LHCN-M2 (cell line): ENCODE results near the gene MTG2. TPM values are rescaled to one million over a fixed set of nuclear protein-coding genes. Genes with fewer than 3 reads are reported as not detected.

Experiments used
- DNase-seq: peaks from one replicate; pipeline ENCODE4 v3.0.0-alpha.2; 2012; ENCODE audit warnings: low read depth
- polyA plus RNA-seq: library from polyadenylated mRNA; unstranded; fragments of >200 nt; gene quantifications from one replicate; pipeline ENCODE4 v1.2.1, GENCODE V29; 2012; ENCODE audit warnings: missing spikeins
- total RNA-seq: library from RNA; depleted of rRNA; stranded (reverse); fragments of >200 nt; gene quantifications from 2 replicates; pipeline ENCODE4 v1.2.3, GENCODE V29; 2014; rRNA removed

The MTG2 gene, protein sequence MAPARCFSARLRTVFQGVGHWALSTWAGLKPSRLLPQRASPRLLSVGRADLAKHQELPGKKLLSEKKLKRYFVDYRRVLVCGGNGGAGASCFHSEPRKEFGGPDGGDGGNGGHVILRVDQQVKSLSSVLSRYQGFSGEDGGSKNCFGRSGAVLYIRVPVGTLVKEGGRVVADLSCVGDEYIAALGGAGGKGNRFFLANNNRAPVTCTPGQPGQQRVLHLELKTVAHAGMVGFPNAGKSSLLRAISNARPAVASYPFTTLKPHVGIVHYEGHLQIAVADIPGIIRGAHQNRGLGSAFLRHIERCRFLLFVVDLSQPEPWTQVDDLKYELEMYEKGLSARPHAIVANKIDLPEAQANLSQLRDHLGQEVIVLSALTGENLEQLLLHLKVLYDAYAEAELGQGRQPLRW
- total RNA-seq, result 20.2 and 27.7 TPM in 2 replicates
- polyA plus RNA-seq, result 26.7 TPM

- DNase-seq, result peak; percentile 91
These were observed at the start of gene MTG2 for GRCh38 chr20:62182469-62183425. Gene MTG2, plus strand, starts transcription at chr20:62183028. Its CDS starts 10,393 bp downstream, at chr20:62193421.

DNA sequence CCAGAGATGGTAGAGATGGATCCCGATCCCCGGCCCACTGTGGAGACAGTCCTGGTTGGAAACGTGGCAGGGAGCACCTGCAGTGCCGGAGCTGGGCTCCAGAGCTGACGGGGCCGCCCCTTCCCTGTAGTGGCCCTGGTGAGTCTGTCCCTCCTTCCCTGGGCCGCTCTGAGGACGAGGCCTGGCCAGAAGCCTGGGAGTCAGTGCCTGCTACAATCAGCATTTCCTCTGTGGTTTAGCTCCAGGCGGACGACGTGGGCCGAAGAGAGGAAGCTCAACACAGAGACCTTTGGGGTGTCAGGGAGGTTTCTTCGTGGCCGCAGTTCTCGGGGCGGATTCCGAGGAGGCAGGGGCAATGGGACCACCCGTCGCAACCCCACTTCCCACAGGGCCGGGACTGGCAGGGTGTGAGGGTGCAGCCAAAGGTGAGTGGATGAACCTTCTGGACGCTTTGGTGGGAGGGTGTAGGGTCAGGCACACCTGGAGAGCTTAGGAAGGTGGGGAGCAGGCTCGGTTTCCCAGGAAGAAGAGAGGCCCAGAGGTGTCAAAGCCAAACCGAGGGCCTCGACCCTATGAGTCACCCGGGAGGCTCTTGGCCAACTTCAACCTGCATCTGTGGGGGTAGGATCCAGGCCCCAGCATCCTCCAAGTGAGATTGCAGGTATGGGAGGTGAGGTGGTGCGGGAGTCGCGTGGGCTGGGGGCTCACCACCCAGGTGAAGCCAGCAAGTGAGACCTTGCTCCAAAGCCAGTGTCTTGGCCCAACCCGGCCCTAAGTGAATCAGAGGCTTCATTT lies 49.6 kb upstream of the MTG2 start:
- DNase-seq, result no peak

- no peak for DNase-seq
These were observed 49.0 kb upstream of the MTG2 start for GRCh38 chr20:62133864-62134263.

DNA sequence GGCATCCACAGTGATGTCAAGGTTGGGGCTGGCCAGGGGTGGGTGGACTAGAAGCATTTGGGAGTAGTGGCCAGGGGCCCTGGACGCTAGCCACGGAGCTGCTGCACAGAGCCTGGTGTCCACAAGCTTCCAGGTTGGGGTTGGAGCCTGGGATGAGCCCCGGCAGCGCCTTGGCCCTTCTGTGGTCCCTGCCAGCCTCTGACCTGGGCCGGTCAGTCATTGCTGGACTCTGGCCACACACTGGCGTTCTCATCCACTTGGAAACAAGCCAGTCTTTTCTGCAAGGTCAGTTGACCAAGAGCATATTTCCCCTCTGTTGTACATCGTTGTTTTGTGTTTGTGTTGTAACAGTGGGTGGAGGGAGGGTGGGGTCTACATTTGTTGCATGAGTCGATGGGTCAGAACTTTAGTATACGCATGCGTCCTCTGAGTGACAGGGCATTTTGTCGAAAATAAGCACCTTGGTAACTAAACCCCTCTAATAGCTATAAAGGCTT lies 48.0 kb upstream of the MTG2 start:
- DNase-seq, result peak; percentile 63

- no peak for DNase-seq
These were observed 47.1 kb upstream of the MTG2 start for GRCh38 chr20:62135573-62136266.

GRCh38 chr20:62136283-62137091 lies 46.3 kb upstream of the MTG2 start:
- DNase-seq, result peak; percentile 58

GRCh38 chr20:62137092-62137384 lies 45.8 kb upstream of the MTG2 start:
- no peak for DNase-seq

DNA sequence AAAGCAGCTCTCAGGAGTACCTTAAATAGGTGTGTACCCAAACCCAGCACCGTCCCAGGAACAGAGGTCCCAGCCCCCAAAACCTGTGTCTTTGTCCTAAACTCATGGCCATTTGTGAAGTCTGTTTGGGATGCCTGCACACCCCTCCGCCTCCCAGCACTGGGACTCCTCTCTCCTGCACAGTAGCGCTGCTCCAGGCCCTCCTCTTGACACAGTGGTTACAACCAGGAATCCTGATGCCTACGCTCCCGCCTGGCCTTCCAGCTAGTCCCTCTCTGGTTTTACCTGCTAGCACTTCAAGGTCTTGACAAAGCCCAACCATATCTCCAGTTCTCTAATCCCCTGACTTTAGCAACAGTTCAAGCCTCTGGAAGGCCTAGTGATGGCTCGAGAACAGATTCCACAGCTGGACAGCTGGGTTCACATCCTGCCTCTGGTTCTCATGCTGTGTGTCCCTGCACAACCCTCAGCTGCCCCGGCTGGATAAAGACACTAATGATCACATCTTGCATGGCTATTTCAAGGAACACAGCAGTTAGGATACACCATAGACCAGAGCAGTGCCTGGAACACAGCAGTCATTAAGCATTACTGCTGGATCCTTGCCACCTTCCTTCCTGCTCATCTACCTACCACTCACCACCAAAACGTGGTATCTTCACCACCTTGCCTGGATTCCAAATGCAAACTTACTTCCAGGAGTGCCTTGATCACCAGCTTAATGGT lies 45.2 kb upstream of the MTG2 start:
- DNase-seq, result no peak

DNA sequence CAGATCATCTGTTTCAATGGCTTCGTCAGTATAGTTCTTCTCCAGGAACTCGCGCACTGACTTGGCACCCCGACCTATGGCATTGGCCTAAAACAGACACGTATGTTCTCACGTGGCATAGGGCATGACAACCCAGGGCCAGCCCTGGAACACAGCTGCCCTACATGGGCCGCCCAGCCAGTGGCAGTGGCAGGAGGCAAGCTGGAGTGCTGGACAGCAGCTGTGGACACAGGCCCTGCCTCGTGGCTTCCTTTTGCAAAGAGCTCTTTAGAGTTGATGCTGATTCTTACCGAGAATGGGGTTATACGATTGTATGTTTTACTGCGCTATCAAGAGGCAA lies 44.7 kb upstream of the MTG2 start:
- no peak for DNase-seq

DNA sequence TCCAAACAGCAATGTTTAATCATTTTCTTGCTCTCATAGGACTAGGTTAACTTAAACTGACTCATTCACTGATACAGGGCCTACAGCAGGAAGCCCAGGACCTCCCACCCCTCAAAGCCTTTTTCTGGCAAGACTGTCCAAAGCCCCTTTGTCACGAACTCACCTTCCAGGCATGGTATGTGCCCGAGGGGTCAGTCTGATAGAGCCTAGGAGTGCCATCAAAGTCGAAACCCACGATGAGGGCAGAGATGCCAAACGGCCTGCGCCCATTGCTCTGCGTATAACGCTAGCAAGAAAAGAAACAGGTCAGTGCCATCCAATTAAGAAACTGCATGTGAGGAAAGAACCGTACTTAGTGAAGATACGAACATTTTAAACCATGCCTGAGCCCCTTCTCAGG lies 43.9 kb upstream of the MTG2 start:
- no peak for DNase-seq

- no peak for DNase-seq
These were observed 43.2 kb upstream of the MTG2 start for GRCh38 chr20:62139636-62140035.

- DNase-seq, result no peak
These were observed 41.8 kb upstream of the MTG2 start for GRCh38 chr20:62141043-62141396.

- DNase-seq, result no peak
These were observed 41.2 kb upstream of the MTG2 start for GRCh38 chr20:62141397-62142251.

GRCh38 chr20:62142252-62143080 lies 40.4 kb upstream of the MTG2 start:
- no peak for DNase-seq

GRCh38 chr20:62143081-62143956 lies 39.5 kb upstream of the MTG2 start, which contains the start of the genes PSMA7 and SS18L1:
Gene PSMA7, minus strand, starts transcription at chr20:62143394. Its CDS starts 91 bp downstream, at chr20:62143303.
Gene SS18L1, plus strand, starts transcription at chr20:62143769. Its CDS starts 52 bp downstream, at chr20:62143821.
- DNase-seq, result peak; percentile 87
